OCI-LY7 (cell line): ENCODE measurements around the gene LANCL2. TPM values are rescaled to one million over a fixed set of nuclear protein-coding genes. Genes with fewer than 3 reads are reported as not detected.

Source experiments
- BruUV-seq: library from RNA; stranded (reverse); fragments of 400-500 nt; replicated peaks from 2 replicates; lab custom pipeline; 2021; lab: Mats Ljungman, UMichigan
- CTCF ChIA-PET: fragments of 300-600 bp; sonication (Branson Sonifier 250); formaldehyde crosslinking; loops from one replicate; lab custom pipeline; 2022; ENCODE audit warnings: antibody characterized with exemption; ENCODE audit not compliant: unreplicated experiment; lab: Charles Lee
- POLR2A ChIA-PET: fragments of 300-600 bp; sonication (Branson Sonifier 250); formaldehyde crosslinking; loops from one replicate; lab custom pipeline; 2022; ENCODE audit warnings: antibody characterized with exemption; lab: Charles Lee
- DNase-seq: peaks from one replicate; pipeline ENCODE4 v3.0.0-alpha.2; 2015; ENCODE audit warnings: low spot score
- H2AFZ ChIP-seq: fragments of 200-600 bp; sonication (generic), shearing (Covaris generic); 2 replicates; pipeline ENCODE4 v1.6.1; 2014; ENCODE audit warnings: mild to moderate bottlenecking, antibody characterized with exemption, low read length, moderate library complexity
- H3K27ac ChIP-seq: fragments of 200-600 bp; sonication (generic); 2 replicates; pipeline ENCODE4 v1.5.1; 2014; ENCODE audit warnings: mixed run types, low read depth, mild to moderate bottlenecking, moderate library complexity, low read length, inconsistent platforms; ENCODE audit not compliant: poor library complexity, severe bottlenecking
- H3K36me3 ChIP-seq: fragments of 200-600 bp; sonication (generic); 2 replicates; pipeline ENCODE4 v1.6.1; 2014; ENCODE audit warnings: mild to moderate bottlenecking, antibody characterized with exemption, low read length, moderate library complexity, mixed read lengths; ENCODE audit not compliant: insufficient read depth
- H3K4me1 ChIP-seq: fragments of 200-600 bp; sonication (generic); 2 replicates; pipeline ENCODE4 v1.5.1; 2014; ENCODE audit warnings: mild to moderate bottlenecking, low read length; ENCODE audit not compliant: insufficient read depth, poor library complexity, severe bottlenecking
- H3K4me2 ChIP-seq: fragments of 200-600 bp; sonication (generic); 2 replicates; pipeline ENCODE4 v1.6.1; 2014; ENCODE audit warnings: mild to moderate bottlenecking, low read length
- H3K4me3 ChIP-seq: fragments of 200-600 bp; sonication (generic); 2 replicates; pipeline ENCODE4 v1.5.1; 2014; ENCODE audit warnings: mild to moderate bottlenecking, low read depth, low read length; ENCODE audit not compliant: poor library complexity, severe bottlenecking
- H3K79me2 ChIP-seq: fragments of 200-600 bp; sonication (generic); 2 replicates; pipeline ENCODE4 v1.6.1; 2016; ENCODE audit warnings: low read depth, mild to moderate bottlenecking, low read length, moderate library complexity, mixed read lengths; ENCODE audit not compliant: insufficient read depth
- H3K9me2 ChIP-seq: fragments of 200-600 bp; sonication (generic); 2 replicates; pipeline ENCODE4 v1.6.1; 2016; ENCODE audit warnings: mild to moderate bottlenecking, low read length, mixed read lengths; ENCODE audit not compliant: insufficient read depth
- H3K9me3 ChIP-seq: fragments of 200-600 bp; sonication (generic); 2 replicates; pipeline ENCODE4 v1.6.1; 2014; ENCODE audit warnings: mild to moderate bottlenecking, mixed run types, low read length, mixed read lengths
- H4K20me1 ChIP-seq: fragments of 200-600 bp; sonication (generic); 2 replicates; pipeline ENCODE4 v1.6.1; 2014; ENCODE audit warnings: mild to moderate bottlenecking, antibody characterized with exemption, low read length, moderate library complexity, mixed read lengths; ENCODE audit not compliant: insufficient read depth
- CTCF ChIP-seq: fragments of 200-600 bp; sonication (generic); conservative IDR thresholded peaks from 2 replicates; pipeline ENCODE4 v1.5.1; 2014; ENCODE audit warnings: mild to moderate bottlenecking, antibody characterized with exemption, low read length, moderate library complexity, mixed read lengths
- EZH2phosphoT487 ChIP-seq: fragments of 200-600 bp; sonication (generic); IDR thresholded peaks from 2 replicates; pipeline ENCODE4 v1.6.1; 2018; ENCODE audit warnings: low read depth, borderline replicate concordance, mild to moderate bottlenecking, mixed run types, antibody characterized with exemption, low read length, moderate library complexity, mixed read lengths
- intact Hi-C: fragments of 100-400 bp; cut with micrococcal nuclease; formaldehyde crosslinking; loops from one replicate; pipeline ENCODE4 v1.10.0; 2022; ENCODE audit not compliant: unreplicated experiment
- total RNA-seq, 2 experiments: library from RNA; depleted of rRNA in 1 of 2; stranded (reverse); fragments of >200 nt in 1 of 2; shearing (Covaris generic) in 1 of 2; gene quantifications; 2 replicates each; pipeline ENCODE4 v1.2.3, GENCODE V29; 2014 to 2022

LANCL2 gene
- total RNA-seq, 2 experiments from 2014 or later: 6.5 to 9.5 TPM

DNA sequence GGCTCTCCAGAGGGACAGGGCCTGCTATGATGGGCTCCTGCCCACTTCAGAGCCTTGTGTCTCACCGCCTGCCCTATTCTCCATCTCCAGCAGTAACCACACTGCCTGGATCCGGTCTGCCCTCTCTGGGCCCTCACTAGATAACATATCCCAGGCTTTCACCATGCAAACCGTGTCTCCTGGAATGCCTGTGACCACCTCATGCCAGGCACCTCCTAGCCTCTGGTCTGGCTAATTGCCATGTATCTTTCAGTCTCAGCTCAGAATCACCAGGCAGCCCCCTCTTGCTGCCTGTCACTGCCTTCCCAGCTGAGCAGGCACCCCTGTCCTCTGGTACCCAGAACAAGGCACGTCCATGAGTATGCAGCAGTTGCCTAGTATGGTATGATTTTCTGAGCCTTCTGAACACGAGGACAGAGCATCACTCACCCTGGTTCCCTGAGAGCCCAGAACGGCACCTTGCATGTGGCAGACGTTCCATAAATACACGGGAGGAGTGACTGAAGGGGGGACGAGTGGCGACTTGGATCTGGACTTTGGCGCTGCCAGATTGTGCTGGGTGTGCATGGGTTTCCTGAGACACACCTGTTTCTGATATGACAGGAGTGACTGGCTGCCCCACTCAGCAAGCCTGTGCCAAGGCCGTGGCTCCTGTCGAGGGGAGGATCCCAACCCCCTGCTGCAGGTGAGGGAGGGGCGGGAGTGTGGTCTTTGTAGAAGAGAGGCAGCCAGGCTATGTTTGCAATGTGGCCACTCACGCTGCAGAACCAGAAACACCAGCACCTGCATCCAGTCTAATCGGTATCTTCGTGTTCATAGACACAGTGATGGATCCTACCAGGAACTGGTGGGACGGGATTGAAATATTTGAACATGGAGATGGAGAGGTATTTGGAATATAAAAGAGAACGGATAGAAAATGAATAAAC lies 112.0 kb downstream of the LANCL2 start:
- no peaks in the 10 kb centered on the region for H3K9me3 ChIP-seq
- no peaks in the 10 kb centered on the region for H3K9me2 ChIP-seq
- H2AFZ ChIP-seq: no peak overlapping the region
- BruUV-seq: no TSS peak
- no peak overlapping the region for H3K27ac ChIP-seq
- intact Hi-C loops: no loop called here
- no peaks in the 10 kb centered on the region for H3K79me2 ChIP-seq
- ChIA-PET CTCF (no interaction called here), POLR2A (interaction anchor here (1.2 kb wide), 1 partner anchor 32 kb away, joined by 3 read pairs; no protein-coding TSS in a partner anchor)
- no peaks in the 10 kb centered on the region for H4K20me1 ChIP-seq
- no peak for DNase-seq
- H3K4me2 ChIP-seq: no peak overlapping the region
- no peak for TF ChIP-seq EZH2phosphoT487
- TF ChIP-seq CTCF: no peak
- H3K36me3 ChIP-seq: peaks cover 22% of the 10 kb centered on the region; the same call in 1 of the 2 replicates
- no peak overlapping the region for H3K4me3 ChIP-seq
- H3K4me1 ChIP-seq: no peaks in the 10 kb centered on the region

- POLR2A ChIA-PET: no interaction called here
- no peaks in the 10 kb centered on the region for H3K9me2 ChIP-seq
- peaks cover 26% of the 10 kb centered on the region for H3K36me3 ChIP-seq
- no peaks in the 10 kb centered on the region for H4K20me1 ChIP-seq
- DNase-seq: no peak
- H3K27ac ChIP-seq: no peak overlapping the region
- no peak overlapping the region for H3K4me3 ChIP-seq
- no peak overlapping the region for H2AFZ ChIP-seq
- no TSS peak for BruUV-seq
- TF ChIP-seq EZH2phosphoT487: no peak
- no peak for TF ChIP-seq CTCF
- no peaks in the 10 kb centered on the region for H3K4me1 ChIP-seq
- H3K79me2 ChIP-seq: no peaks in the 10 kb centered on the region
- intact Hi-C loops: no loop called here
- CTCF ChIA-PET: no interaction called here
- no peak overlapping the region for H3K4me2 ChIP-seq
- H3K9me3 ChIP-seq: no peaks in the 10 kb centered on the region
These were observed 112.7 kb downstream of the LANCL2 start for GRCh38 chr7:55477781-55478374.
